Panc1 (cell line): ENCODE data around the gene LRMDA. TPM values are rescaled to one million over a fixed set of nuclear protein-coding genes. Genes with fewer than 3 reads are reported as not detected.

Experiments used
- ATAC-seq: fragments of 200-7000 bp; cut with Tn5 transposase; 2 replicates; pipeline ENCODE4 v1.9.1; 2020; ENCODE audit warnings: mild to moderate bottlenecking, moderate library complexity
- BruUV-seq: library from RNA; stranded (reverse); fragments of 400-500 nt; replicated peaks from 2 replicates; lab custom pipeline; 2021; lab: Mats Ljungman, UMichigan
- CTCF ChIA-PET: fragments of 300-600 bp; sonication (Branson Sonifier 250); formaldehyde crosslinking; loops from one replicate; lab custom pipeline; 2022; ENCODE audit warnings: antibody characterized with exemption; lab: Charles Lee
- POLR2A ChIA-PET: fragments of 300-600 bp; sonication (Branson Sonifier 250); formaldehyde crosslinking; loops from one replicate; lab custom pipeline; 2022; ENCODE audit warnings: antibody characterized with exemption; lab: Charles Lee
- DNase-seq: peaks from one replicate; pipeline ENCODE4 v3.0.0-alpha.2; 2010; ENCODE audit warnings: low read depth, low spot score
- H3K27ac ChIP-seq: 2 replicates; pipeline ENCODE4 v1.5.1; 2011; ENCODE audit warnings: mild to moderate bottlenecking, low read length, inconsistent platforms
- H3K27me3 ChIP-seq: fragments of 200-500 bp; sonication (Bioruptor generic); 2 replicates; pipeline ENCODE4 v1.6.0; 2014; ENCODE audit warnings: low read length, inconsistent platforms; ENCODE audit not compliant: control insufficient read depth, insufficient read depth
- H3K36me3 ChIP-seq: fragments of 200-500 bp; sonication (Bioruptor generic); 2 replicates; pipeline ENCODE4 v1.5.1; 2014; ENCODE audit warnings: inconsistent platforms, mild to moderate bottlenecking, low read length, moderate library complexity; ENCODE audit not compliant: control insufficient read depth, insufficient read depth
- H3K4me1 ChIP-seq: 2 replicates; pipeline ENCODE4 v1.5.1; 2011; ENCODE audit warnings: inconsistent platforms, mild to moderate bottlenecking, low read length, moderate library complexity; ENCODE audit not compliant: control insufficient read depth, insufficient read depth
- H3K4me3 ChIP-seq, 2 experiments: 2 replicates each; pipeline ENCODE4 v1.5.1; 2011 to 2012; ENCODE audit warnings: low read depth in 2 of 2, low read length in 2 of 2, mild to moderate bottlenecking in 2 of 2, inconsistent platforms in 1 of 2, moderate library complexity in 1 of 2
- H3K9me3 ChIP-seq: fragments of 200-500 bp; sonication (Bioruptor generic); 2 replicates; pipeline ENCODE4 v1.5.1; 2014; ENCODE audit warnings: low read depth, mild to moderate bottlenecking, inconsistent platforms, low read length, moderate library complexity; ENCODE audit not compliant: control insufficient read depth, insufficient read depth
- CTCF ChIP-seq: fragments of 450-650 bp; IDR thresholded peaks from 2 replicates; pipeline ENCODE4 v1.5.1; 2017; ENCODE audit warnings: mild to moderate bottlenecking
- POLR2AphosphoS5 ChIP-seq: IDR thresholded peaks from 2 replicates; pipeline ENCODE4 v1.6.1; 2012; ENCODE audit warnings: mild to moderate bottlenecking, low read depth, low read length, moderate library complexity
- REST ChIP-seq, 2 experiments: IDR thresholded peaks; 2 replicates each; pipeline ENCODE4 v1.6.1; 2011 to 2012; ENCODE audit warnings: low read depth in 2 of 2, control low read depth in 1 of 2, low read length in 1 of 2, mild to moderate bottlenecking in 1 of 2, moderate library complexity in 1 of 2; ENCODE audit not compliant: insufficient read depth in 1 of 2
- SIN3A ChIP-seq: IDR thresholded peaks from 2 replicates; pipeline ENCODE4 v1.6.1; 2012; ENCODE audit warnings: low read depth, mild to moderate bottlenecking, low read length, moderate library complexity, borderline replicate concordance; ENCODE audit not compliant: insufficient read depth
- TCF7L2 ChIP-seq: IDR thresholded peaks from 2 replicates; pipeline ENCODE4 v1.6.1; 2011; ENCODE audit warnings: mild to moderate bottlenecking, low read depth, low read length, inconsistent platforms
- in situ Hi-C: cut with HindIII; loops from 2 replicates; pipeline ENCODE4 v1.10.0; 2016; ENCODE audit warnings: low sequenced_read_pairs, low pct_unique_long_range_greater_than_20kb
- intact Hi-C: fragments of 100-400 bp; cut with micrococcal nuclease; formaldehyde crosslinking; loops from one replicate; pipeline ENCODE4 v1.10.0; 2022; ENCODE audit not compliant: unreplicated experiment
- total RNA-seq: library from RNA; stranded (reverse); gene quantifications from one replicate; pipeline ENCODE4 v1.2.1, GENCODE V29; 2021; ENCODE audit not compliant: unreplicated experiment

The LRMDA gene
- total RNA-seq, 1 experiment from 2014 or later: 1.2 TPM

GRCh38 chr10:76218035-76218434 is 786.6 kb downstream of the LRMDA start:
- Histone ChIP-seq H3K36me3 (no peaks in the 10 kb centered on the region), H3K27me3 (no peaks in the 10 kb centered on the region), H3K27ac (no peak overlapping the region), H3K4me1 (no peaks in the 10 kb centered on the region), H3K4me3 (no peak overlapping the region), H3K9me3 (no peaks in the 10 kb centered on the region)
- no peak for DNase-seq
- no TSS peak for BruUV-seq
- ChIA-PET POLR2A (no interaction called here), CTCF (no interaction called here)
- no peak for ATAC-seq
- TF ChIP-seq SIN3A (no peak), REST (IDR thresholded peaks at IDR 0.05; ENCODE audit: insufficient read depth in 1 of 2, low read depth in 2 of 2, low read length in 1 of 2) (no peak), TCF7L2 (no peak), CTCF (no peak), POLR2AphosphoS5 (no peak)
- in situ Hi-C loops: no loop called here
- intact Hi-C loops: no loop called here

- ATAC-seq (no peak), DNase-seq (no peak)
- CTCF ChIA-PET: no interaction called here
- H3K36me3 ChIP-seq: no peaks in the 10 kb centered on the region
- no TSS peak for BruUV-seq
- TF ChIP-seq CTCF: no peak
- no peak for TF ChIP-seq TCF7L2
- TF ChIP-seq POLR2AphosphoS5: no peak
- TF ChIP-seq SIN3A: no peak
- no peak for TF ChIP-seq REST (IDR thresholded peaks at IDR 0.05; ENCODE audit: insufficient read depth in 1 of 2, low read depth in 2 of 2, low read length in 1 of 2)
- in situ Hi-C loops (no loop called here), intact Hi-C loops (no loop called here)
- no peak overlapping the region for H3K27ac ChIP-seq
- no peaks in the 10 kb centered on the region; the same call in 1 of the 2 replicates for H3K27me3 ChIP-seq
- H3K4me3 ChIP-seq: no peak overlapping the region
- no peaks in the 10 kb centered on the region for H3K4me1 ChIP-seq
- H3K9me3 ChIP-seq: no peaks in the 10 kb centered on the region
- POLR2A ChIA-PET: no interaction called here
Measured at GRCh38 chr10:76229341-76229740, 797.9 kb downstream of the LRMDA start.
